Measurements from ENCODE around the gene SH3GL3.

SH3GL3 gene, protein sequence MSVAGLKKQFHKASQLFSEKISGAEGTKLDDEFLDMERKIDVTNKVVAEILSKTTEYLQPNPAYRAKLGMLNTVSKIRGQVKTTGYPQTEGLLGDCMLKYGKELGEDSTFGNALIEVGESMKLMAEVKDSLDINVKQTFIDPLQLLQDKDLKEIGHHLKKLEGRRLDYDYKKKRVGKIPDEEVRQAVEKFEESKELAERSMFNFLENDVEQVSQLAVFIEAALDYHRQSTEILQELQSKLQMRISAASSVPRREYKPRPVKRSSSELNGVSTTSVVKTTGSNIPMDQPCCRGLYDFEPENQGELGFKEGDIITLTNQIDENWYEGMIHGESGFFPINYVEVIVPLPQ

DNA sequence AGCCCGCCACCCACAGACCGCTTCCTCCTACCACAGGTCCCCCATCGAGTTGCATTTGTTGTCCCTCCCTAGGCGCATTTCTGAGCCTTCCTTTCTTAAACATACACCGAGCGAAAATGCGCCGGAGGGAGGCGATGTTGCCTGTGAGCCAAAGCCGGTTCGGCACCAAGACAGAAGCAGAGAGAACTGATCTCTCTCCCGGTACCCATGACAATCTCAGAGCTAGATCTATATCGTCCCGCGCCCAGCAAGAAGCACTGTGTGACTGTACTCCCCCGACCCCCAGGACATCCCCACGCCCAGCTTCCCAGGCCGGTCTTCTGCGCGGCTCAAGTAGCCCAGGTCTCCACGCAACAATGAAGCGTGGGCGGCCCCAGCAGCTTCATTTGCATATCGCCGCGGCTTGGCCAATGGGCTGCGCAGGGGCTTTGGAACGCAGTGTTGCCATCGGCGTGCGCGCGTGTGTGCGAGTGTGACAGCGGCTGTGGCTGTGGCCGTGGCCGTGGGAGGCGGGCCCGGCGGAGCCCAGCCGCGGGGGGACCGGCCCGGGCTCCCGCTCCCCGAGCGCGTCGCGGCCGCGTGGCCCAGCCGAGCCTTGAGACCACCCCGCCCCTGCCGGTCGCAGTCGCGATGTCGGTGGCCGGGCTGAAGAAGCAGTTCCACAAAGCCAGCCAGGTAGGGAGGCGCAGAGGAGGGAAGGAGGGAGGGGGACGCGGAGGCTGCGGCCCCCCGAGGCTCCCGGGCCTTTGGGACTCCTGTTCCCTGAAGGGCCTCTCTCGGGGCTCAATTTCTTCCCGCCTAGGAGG, at the start of gene SH3GL3:
Gene SH3GL3, plus strand, starts transcription at position 438 of the 806 bp plus-strand sequence. Its CDS starts 193 bp downstream, at position 631.
- DNase-seq = peak; percentile 54 to 57

DNA sequence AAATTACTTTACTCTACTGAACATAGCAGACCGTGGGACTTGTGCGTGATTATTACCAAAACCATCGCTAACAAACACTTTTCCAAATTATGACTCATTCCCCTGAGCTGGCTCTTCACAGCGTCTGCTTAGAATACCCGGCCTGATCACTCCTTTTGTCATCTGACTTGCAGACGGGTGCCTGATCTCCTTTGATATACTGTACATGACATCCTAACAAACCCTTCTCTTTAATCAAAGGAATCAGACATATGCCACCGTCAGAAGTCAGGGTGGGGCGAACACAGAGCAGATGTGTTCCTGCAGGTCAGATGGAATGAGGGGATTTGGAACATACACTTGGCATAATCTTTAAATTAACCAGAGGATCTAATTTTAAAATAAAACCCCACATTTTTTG, 48.5 kb upstream of the SH3GL3 start:
- DNase-seq = no peak

DNA sequence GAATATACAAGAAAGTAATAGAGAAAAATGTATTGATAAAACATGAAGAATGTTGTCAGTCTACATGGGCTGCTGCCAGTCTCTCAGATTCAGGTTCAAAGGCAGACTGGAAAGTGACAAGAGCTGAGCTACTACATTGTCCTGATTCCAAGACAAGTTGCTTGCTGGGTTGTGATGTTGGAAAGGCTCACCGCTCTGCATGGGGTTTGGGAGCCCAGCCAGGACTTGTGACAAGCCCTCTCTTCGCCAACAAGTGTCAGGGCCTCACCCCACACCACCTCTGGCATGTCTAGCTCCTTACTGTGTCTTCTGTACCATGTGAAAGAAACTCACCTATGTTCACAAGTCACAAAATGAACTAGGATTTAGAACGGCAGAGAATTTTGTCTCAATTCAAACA, 43.0 kb upstream of the SH3GL3 start:
- DNase-seq = no peak

DNA sequence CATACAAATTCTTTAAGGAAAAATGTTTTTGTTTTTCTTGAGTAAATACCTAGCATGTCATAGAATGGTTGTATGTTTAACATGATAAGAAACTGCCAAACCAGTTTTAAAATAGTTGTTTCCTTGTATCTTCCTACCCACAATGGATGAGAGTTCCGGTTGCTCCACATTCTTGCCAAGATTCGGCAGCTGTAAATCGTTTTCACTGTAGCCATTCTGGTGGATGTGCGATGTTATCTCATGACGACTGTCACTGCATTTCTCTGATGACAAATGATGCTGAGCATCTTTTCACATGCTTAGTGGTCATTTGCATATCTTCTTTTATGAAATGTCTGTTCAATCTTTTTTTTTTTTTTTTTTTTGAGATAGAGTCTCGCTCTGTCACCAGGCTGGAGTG, 36.6 kb upstream of the SH3GL3 start:
- no peak for DNase-seq

DNA sequence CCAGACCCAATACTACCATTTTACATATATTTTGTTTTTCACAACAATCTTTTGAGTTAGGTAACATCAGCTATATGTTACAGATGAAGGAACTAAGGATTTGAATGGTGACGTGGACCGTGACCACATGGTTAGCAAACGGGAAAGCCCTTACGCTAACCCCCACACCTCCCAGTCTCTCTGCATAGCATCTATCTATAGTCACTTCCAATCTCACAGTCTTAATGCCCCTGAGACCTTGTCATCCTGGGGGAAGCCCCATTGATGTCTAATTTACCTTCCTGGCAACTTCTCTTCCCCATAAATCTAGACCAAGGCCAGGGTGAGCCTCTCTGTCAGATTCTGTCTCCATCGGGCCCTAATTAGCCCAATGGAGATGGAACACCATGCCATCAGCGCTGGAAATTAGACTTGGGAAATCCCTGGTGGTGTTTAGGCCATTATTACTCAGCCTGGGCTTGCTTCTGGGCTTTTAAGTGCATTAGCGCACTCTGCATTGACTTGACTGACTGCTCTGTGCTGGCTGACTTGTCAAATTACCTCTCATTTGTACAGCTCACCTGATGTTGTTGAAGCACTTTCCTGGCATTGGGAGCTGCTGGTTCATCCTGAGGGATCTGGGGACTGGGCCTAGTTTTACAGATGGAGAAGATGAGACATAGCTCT, 34.0 kb upstream of the SH3GL3 start:
- DNase-seq = no peak

DNA sequence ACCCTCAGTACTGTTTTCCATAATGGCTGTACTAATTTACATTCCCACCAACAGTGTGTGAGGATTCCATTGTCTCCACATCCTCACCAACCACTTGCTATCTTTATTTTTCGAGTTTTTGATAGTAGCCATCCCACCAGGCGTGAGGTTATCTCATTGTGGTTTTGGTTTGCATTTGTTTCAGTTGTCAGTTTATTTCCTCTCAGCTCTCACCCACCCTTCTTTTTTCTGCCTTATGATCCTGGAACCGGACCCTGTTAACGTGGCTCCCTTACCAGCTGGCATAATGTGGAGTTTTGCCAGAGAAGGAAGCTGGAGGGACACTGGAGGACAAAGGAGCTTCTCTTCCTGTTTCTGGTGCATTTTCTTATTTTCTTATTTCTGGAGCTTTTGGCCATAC, 25.1 kb upstream of the SH3GL3 start:
- DNase-seq = no peak

DNA sequence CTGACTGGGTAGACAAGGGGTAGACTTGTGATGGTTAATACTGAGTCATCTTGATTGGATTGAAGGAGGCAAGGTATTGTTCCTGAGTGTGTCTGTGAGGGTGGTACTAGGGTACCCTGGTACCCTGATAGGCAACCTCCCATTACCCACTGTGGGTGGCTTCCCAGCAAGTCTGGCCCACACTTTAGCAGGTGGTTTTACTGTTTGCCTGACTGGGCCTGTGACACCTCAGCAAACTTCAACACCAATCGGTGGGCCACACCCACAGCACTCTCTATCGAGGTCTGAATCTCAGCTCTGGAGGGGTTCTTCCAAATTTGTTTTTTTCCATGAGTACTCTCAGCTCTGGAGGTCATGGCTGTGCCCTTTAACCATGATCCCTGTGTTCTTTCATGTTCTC, 24.6 kb upstream of the SH3GL3 start:
- no peak for DNase-seq

DNA sequence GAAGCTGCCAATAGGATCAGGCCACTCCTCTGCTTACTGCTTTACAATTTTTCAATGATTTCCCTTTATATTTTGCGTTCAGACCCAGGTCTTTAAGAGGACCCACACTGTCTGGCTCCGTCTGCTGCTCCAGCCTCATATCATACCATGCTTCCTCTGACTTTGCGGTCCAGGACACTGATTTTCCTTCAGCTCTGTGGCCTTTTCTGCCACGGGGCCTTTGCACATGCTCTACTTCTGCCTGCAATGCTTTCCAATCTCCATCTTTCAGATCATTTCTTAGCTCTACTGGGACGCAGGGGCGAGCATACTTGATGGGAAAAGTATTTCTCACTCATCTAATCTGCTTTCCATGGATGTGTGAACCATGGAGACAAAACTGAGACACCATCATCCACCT, 23.0 kb upstream of the SH3GL3 start:
- no peak for DNase-seq

DNA sequence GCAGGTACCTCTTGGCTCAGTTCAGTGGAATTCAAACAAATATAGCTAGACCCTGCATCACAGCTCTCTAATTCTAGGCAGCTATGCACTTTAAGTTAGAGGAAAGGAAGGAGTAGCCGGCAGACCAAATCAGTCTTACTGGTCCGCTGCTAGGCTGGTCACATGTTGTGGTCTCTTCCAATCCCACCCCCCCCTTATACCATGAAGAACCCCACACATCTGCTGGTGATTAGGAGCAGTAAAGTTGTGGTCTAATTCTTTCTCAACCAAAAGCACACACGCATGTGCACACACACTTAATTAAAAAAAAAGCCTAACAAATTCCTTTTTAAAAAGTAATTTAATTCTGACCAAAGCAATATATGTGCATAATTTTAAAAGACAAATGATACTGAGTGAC, 16.7 kb upstream of the SH3GL3 start:
- DNase-seq = no peak

DNA sequence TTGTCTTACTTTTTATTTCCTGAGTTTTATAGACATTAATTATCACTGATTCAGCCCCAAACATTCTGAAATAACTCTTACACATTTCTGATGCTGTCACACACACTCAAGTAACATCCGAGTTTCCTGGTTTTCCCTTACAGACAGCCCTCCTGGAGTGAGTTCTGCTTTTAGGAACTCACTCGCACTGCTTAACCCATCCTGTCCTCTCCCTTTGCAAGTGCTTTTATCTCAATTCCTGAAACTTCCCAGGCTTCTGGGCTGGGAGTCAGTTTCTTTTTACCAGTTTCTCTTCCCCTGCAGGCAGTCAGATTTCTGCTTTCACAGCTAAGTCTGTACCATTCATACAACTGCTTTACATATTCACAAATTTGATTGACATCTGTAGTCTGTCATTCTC, 15.6 kb upstream of the SH3GL3 start:
- peak in 1 of 2 donors; percentile 31 for DNase-seq

DNA sequence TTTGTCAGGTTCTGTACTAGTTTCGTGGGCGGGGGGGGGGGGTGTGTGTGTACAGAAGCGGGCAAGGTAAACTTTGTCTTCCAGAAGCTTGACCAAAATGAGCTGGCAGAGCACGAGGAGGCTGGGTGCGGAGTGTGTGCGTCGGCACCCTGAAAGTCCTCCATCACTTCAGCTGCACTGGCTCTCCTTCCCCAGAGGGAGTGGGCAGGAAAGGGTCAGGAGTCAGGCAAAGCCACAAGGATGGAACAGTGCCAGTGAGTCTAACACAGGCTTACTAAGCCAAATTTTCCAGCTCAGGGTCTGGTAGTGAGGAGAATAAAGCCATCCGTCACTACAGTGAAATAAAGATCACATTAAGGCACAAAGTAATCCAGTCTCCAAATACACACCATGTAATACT, 11.9 kb upstream of the SH3GL3 start:
- no peak for DNase-seq

DNA sequence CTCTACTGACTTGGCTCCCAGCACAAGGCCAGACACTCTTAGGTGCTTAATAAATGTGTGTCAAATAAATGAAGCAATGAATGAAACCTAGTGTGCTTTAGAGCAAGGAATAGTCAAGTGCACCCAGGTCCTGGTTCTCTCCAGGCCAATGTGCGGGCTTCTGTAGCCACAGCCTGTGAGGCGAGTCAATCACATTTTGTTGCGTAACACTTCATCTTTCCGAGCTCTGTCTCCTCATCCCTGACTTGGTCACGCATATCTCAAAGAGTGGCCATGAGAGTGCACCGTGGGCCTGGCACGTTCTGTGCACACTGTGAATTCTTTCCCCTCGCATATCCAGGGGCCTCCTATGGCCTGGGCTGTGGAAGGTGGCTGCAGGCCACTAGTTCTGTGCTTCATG, 11.4 kb upstream of the SH3GL3 start:
- DNase-seq = no peak

DNA sequence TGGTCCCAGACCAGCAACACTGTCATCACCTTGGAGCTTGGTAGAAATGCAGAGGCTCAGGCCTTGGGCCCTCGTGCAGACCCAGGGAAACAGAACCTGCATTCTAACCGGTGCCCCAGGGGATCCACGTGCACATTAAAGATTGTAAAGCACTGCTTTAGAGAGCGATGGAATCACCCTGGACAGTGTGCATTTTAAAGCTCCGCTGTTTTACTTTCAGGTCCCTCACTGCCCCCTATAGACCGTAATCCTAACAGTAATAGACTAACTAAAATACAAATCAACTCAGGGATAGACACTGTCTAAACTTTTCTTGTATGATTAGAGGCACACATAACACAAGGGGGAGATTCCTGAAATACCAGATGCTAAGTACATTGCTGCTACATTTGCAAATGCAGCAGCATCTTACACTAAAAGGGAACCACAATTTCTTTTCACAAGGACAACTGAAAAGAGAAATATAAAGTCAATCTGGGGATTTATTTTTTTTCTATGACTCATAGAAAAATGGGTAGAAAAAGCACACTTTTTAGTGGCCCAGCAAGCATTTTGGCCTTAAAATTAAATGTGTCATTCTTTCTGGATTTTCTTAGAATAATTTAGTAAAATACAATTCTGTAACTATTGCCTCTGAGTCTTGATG, 10.5 kb upstream of the SH3GL3 start:
- peak; percentile 9 to 40 for DNase-seq

DNA sequence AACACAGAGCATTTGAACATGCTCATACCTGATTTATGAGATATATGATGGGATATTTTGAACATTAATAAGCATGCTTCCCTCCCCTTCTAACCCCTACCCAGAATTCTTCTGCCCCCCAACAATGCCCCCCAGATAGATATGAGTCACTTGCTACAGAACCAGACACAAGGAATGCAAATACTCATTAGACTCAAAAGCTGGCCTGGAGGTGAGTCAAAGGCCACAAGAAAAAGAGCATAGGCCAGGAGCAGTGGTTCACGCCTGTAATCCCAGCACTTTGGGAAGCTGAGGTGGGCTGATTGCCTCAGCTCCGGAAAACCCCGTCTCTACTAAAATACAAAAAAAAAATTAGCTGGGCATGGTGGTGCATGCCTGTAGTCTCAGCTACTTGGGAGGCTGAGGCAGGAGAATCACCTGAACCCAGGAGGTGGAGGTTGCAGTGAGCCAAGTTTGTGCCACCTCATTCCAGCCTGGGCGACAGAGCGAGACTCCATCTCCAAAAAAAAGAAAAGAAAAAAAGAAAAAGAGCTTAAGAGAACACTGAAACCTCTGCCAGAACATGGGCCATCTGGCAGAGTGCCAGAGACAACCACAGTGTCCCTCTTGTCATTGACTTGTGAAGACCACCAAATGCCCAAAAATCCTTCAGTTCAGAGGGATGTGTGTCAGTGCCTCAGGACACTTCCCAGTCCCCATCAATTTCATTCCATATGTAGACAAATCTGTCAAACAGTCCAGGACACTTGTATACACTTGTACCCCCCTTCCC, 3.9 kb upstream of the SH3GL3 start:
- no peak for DNase-seq

DNA sequence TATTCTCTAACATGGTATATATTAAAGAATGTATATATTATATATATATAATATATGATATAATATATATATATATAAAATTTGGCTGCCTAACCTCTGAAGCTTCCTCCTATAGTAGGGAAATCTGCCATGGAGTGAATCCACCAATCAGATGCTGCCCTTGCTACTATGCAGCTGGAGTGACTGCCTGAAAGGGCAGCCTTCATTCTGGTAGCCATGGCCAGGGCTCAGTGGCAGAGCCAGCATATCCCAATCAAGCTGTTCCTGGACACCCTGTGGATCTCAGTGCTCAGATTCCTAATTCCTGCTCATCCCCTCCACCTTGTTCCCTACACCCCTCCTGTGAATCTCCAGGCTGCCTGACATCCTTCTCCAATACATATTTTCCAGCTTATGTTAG, 2.2 kb upstream of the SH3GL3 start:
- DNase-seq = no peak

DNA sequence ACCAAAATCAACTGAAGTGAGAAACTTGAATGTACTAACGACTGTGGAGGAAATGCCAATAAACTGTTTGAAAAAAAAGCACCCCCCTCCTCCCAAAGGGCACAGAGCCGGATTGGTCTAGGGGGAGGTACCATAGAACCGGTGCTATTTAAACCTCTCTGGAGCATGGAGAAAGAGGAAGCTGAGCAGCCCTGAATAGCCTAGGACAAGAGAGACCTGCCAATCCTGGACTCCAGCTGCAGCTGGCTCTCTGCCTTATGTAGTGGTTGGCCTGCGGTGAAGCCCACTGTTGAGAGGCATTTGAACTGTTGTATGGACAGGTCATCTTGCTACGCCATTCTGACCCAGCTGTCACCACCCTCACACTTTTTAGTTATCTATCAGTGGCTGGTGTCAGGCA, 1.5 kb upstream of the SH3GL3 start:
- no peak for DNase-seq

DNA sequence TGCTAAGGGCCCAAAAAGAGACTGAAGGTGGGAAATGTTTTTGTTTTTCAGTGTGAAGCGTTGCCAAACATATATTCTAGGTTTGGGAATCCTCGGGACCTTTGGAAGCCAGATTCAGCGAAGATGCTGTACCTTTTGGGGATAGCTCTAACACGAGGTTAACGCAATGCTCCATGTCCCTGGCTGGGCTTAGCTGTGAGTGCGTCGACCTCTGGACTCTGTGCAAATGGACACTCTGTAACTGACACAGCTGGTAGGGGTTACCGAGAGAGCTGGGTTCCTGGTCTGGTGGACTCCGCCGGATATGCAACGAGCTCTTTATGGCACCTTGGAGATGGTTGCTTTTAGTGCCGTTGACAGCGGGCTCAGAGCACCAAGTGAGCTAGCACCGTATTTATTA, 724 bp upstream of the SH3GL3 start:
- DNase-seq = no peak

DNA sequence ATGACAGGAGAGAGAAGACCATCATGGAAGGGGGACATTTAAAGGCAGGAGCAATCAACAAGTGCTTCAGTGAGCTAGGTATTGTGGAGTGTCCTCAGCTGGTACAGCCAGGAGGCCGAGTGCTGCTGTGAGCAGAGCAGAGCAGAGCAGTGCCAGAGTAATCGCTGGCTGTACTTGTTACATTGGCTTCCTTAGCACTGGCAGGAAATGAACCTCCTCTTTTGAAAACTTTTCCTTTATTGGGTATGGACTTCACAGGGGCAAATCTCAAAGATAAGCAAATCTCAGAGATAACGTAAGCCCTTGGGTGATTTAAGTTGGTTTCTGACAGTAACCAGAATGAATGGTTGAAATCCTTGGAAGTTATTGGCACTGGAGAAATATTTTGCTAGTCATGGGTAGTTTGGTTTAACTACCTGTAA, 2.1 kb downstream of the SH3GL3 start:
- DNase-seq = no peak

DNA sequence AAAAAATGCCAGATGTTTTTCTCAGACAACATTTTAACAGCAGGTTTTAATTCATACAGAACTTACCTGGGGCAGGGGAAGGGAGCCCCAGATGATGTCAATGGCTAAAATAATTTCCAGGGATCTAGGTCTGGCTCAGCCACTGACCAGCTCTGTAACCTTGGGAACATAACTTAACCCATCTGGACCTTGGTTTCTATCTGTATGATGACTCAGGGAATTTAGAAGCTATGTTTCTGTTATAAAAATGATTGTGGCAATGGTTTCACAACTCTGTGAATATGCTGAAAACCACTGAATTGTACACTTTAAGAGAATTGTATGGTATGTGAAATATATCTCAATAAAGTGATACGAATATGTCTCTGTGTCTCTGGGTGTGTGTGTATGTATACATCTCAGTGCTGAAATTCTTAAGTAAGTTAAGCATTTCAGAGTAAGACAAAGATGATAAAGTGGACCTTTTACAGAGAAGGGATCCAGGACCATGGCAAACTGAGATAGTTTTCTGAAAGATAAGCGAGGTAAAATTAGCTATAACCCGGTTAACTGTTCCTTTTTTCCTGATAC, 2.9 kb downstream of the SH3GL3 start:
- no peak for DNase-seq

DNA sequence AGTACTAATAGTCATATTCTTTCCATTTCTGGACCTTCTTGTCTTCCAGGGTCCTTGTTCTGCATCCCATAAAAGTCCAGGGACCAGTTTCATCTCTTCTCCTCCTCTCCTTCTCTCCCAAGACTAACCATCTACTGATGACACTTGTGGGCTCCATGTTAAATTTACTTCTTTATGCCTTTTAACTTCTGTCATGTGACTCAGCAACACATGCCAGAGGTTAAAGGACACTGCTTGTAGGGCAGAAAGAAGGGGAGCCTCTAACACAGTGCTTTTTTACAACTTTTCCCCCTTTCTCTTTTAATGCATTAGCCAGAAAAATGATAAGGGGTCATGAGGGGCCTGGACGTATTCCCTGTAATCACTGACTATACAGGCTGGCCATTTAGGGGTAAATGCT, 10.0 kb downstream of the SH3GL3 start:
- no peak for DNase-seq

DNA sequence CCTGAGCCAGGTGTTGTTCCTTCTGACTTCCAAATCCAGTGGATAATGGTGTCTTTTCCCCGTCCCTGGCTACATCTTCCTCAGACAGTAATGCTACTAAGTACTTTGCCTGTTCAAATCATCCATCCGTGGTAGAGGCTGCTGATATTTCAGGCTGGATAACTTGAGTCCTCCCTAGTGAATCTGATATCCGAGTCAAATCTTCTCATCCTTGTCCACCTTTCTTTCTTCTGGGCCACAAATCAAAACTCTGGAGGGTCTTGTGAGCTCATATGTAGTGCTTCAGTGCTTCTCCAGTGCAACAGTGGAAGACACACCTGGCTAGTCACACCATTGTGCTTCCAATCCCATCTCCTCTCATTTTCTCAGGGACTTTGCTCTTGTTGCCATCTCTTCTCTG, 11.2 kb downstream of the SH3GL3 start:
- no peak for DNase-seq

DNA sequence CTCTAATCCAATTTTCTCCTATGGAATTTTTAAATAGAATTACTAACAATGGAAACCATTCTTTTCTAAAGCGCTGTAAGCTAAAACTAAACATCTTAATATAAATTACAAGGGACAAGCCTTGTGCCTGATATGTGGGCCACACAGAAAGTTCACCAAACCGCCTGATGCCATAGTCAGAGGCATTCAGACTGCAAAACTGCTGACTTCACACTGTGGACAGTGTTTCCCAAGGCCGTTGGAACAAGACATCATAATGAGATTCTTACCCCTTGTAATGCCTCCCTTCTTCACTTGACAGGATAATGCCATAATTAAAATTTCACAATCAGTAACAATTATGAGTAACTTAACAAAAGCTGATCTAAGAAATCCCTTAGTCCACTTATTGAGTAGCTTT, 14.9 kb downstream of the SH3GL3 start:
- no peak for DNase-seq
